Fibroblast of peridontal ligament (primary cell): ENCODE results near the gene RNF19B.

ENCODE experiments used
- DNase-seq: peaks from one replicate; pipeline ENCODE4 v3.0.0-alpha.2; 2010; ENCODE audit errors: extremely low read depth

RNF19B gene

GRCh38 chr1:32900956-32901822 is 63.4 kb downstream of the RNF19B start, which contains the start of gene TMEM54:
TSS of gene TMEM54 (minus strand) at chr1:32901389. CDS start at chr1:32901238, 151 bp downstream.
- DNase-seq, result no peak

DNA sequence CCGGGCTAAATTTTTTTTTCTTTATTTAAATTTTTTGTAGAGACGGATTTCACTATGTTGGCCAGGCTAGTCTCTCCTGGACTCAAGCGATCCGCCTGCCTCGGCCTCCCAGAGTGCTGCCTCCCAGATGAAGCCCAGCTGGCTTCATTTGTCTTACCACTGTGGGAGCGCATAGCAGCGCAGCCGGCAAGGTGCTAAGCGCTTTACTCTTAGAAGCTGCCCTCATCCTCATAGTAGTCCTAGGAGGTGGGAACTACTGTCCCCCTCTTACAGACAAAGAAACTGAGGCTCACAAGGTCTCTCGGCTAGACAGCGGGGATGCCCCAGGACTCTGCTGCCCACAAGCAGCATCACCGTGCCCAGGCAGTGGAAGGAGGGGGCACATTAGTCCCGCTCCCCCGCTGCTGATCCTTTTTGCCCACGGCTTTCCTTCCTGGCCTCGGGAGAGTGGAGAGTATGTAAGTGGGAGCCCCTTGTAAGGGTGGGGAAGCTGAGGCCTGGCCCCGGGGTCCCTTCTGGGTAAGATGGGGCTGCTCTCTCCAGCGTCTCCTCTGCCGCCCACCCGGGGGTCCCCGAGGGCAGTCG is 64.1 kb downstream of the RNF19B start:
- DNase-seq, result no peak

DNA sequence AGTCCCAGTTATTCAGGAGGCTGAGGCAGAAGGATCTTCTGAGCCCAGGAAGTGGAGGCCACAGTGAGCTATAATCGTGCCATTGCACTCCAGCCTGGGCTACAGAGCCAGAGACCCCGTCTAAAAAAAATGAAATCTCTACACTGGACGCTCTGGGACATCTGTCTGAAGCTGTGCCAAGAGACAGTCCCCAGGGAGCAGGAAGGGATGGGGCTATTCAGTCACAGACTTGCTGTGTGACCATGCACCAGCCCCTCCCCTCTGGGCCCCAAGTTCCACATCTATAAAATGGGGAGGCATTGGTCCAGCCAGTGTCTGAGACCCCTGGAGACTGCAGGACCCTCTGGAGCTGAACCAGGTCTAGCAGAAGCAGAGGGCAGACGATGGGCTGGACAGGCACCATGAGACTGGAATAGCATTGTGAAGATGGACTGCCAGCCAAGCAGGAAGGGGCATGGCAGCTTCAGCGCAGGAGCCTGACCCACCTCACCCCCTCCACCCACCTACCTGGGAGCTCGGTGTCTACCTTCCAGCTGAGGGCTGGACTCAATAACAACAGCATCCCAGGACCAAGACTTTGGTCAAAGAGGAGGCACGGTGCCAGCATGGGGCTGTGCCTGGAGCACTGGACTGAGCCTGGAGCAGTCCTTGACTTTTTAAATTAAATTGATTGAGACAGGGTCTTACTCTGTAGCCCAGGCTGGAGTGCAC is 64.9 kb downstream of the RNF19B start:
- no peak for DNase-seq

DNA sequence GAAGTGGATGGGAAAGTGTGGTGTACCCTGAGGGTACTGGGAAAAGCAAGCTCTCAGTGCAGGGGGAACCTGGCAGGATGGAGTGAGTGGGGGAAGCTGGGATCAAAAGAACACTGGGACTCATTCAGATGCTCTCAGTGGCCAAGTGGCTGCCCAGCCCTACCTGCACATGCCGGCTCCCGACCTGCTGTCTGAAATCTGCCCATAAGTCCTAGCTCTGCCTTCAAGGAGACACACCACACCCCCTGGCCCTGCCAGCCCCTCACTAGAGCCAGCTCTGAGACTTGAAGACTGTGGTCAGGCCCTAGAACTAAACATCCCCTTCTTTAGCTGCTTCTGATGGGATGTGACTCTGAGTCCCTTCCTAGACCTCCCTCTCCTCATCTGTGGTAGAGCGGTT is 65.7 kb downstream of the RNF19B start:
- no peak for DNase-seq

DNA sequence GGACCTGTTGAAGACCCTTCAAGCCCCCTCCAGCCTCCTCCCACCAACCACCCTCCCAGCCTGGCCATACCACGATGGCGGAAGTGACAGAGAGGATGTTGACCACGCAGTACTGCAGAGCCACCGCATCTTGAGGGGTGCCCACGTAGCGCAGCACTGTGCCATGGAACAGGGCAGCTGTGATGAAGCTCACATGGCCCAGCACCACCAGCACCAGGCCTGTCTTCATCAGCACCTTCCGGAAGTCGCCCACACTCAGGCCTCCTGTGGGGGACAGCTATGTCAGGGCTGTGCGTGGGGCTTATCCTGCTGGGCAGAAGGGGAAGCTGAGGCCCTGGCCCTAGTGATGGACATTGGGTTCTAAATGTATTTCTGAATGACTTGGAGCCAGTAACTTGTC is 66.6 kb downstream of the RNF19B start:
- no peak for DNase-seq

DNA sequence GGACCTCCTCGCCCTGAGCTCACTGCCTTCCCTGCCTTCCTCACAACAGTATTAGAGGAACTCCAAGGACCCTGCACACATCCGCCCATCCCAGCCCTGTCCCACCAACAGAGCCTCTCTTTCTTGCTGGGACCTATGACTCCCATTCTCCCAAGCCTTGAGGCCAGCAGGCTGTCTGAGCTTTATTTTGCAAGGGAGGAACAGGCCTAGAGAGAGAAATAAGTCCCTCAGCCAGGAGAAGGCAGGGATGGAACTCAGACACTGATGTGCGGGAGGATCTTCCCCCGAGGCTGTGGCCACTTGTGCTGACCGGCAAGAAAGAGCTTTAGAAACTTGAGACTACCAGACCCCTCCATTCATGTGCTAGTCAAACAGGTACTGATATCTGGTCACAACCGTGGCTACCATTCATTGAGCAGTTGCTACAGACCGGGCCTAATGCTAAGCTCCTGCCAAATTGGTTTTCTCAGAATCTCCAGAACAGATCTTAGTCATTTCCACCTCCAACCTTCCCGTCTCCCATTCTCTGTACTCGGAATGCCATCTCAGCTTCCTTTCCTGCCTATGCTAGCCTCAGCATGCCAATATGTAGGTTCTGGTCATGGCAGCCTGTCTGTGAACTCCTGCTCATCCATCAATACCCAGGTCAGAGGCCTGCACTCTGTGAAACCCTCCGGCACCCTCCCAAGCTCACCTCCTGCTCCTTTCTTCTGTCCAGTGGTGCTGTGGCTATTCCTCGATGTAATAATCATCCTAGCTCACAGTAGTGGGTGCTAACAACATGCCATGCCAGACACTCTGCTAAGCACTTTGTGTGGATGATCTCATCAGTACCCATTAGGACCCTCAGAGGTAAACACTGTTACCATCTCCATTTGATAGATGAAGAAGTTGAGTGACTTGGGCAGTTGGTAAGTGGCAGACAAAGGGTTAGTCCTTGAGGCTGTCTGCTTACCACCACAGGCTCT is 67.2 kb downstream of the RNF19B start:
- DNase-seq, result no peak

GRCh38 chr1:32896451-32896850 is 68.2 kb downstream of the RNF19B start:
- DNase-seq, result no peak

DNA sequence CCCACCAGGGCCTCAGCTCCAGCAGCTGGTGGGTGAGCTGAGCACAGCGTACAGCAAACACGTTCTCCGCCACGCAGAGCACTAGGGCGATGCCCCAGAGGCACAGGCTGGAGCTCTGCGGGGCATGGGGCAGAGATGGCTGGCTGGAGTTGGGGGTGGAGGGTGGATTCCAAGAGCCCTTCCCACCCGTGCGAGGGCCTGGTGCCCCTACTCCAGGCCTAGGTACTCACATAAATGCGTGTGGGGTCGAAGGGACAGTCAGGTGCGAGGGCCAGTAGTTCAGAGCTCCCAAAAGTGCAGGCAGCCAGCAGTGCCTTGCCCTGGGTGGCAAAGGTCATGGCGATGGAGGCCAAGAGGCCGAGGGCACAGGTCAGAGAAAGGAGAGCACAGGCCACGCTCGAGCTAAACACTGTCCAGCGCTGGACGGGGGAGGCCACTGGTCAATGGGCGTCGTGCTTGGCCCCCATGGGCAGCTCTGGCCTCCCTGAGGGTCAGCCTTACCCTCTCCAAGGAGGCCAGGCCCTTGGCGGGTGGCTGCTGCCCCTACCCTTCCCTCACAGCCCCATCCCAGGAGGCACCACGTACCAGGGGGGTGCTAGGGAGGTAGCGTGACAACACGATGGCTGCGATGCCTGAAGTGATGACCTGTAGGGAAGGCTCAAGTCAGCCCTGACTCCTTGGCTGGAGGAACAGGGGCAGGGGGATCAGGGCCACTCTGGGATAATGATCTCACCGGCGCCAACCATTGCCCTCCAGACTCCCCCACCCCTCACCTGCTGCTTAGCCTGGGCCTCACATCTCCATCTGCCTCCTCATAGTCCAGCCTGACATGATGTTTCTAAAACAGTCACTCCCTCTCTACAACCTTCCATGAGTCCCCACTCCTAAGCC is 69.0 kb downstream of the RNF19B start:
- no peak for DNase-seq

GRCh38 chr1:32894681-32895080 is 69.9 kb downstream of the RNF19B start:
- DNase-seq, result no peak

DNA sequence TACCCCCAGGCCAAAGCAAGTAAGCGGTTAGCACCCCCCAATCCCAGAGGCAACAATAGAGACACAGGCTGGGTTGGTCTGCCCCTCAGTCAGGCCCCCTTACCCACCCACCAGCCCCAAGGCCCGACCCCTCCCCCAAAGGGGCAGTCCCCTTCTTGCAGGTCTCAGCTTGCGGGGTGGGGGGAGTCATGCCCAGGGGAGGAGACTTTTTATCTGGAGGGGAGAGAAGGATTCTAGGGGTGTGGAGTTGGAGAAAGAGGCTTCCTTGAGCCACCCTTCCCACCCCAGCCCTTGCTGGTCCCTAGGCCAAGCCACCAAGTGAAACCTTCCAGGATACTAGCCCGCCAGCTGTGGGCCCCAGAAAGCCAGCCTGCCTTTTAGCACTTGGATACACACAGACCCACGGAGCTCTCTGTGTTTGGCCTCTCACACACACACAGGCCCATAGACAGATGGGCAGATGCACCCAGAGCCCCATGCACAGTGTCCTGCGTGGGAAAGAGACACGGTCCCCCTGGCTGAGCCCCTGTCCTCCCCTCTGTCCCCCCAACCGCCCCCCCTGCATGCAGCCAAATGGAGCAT is 70.5 kb downstream of the RNF19B start:
- no peak for DNase-seq

DNA sequence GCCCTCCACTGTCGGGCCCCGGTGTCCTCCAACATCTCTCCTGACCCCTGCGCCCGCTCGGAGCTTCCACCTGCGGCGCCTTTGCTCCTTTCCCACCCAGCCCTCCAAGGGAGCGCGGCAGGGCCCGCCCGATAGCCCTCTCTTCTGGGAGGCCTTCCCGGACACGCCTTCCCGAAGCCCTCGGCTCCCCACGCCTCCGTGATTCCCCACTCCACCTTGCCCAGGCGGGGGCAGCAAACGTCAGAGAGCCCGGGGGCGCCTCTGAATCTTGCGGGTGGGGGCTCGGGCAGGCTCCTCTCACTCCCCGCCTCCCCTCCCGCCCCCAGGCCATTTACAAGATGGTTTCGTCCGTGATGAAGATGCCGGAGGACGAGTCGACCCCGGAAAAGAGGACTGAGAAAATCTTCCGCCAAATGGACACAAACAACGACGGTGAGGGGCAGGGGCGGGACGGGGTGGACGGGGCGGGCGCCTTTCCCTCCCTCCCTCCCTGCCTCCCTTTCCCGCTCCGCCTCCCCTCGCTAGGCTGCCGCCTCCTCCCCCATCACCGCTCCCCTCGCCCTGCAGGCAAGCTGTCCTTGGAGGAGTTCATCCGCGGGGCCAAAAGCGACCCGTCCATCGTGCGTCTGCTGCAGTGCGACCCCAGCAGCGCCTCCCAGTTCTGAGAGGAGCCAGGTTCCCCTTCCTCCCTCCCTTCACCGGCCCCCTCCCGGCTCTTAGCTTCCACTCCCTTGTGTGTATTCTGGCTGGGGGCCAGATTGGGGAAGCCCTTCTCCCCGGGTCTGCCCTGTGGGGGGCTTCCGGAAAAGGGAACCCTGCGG is 71.2 kb downstream of the RNF19B start:
- no peak for DNase-seq

DNA sequence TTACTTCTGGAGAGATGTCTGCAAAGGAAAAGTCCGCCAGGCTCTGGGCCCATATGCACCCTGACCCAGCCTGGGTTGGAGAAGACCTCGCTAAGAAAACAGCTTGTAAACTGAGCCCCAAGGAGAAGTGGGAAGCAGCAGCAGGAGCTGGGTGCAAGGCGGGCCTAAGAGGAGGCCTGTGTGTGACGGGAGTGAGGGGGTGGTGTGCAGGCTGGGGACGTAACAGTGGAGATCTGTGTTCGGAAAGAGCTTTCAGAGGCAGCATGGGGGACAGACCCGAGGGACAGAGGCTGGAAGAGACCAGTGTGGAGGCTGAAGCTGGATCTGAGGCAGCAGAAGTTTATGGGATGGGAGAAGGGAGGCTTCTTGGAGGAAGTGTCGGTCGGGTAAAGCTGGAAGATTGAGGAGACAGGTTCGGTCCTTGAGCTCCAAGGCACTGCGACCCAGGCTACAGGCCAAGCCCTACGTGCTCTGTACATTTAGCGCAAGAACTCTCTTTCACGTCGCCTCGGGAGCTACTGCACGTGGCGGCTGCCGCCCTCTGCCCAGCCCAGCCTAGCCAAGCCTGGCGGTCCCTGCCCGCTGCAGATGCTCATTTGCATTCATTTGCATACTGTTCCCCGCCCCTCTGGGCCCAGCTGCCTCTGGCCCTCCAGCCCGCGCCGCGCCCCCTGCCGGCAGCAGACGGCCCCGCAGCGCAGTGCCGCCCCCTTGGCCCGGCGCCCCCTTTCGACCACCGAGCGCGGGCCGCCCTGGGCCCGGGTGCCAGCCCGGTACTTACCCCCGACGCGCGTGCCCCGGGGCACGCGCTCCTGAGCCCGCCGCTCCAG is 72.0 kb downstream of the RNF19B start:
- no peak for DNase-seq

GRCh38 chr1:32891630-32892029 is 73.0 kb downstream of the RNF19B start:
- DNase-seq, result no peak

DNA sequence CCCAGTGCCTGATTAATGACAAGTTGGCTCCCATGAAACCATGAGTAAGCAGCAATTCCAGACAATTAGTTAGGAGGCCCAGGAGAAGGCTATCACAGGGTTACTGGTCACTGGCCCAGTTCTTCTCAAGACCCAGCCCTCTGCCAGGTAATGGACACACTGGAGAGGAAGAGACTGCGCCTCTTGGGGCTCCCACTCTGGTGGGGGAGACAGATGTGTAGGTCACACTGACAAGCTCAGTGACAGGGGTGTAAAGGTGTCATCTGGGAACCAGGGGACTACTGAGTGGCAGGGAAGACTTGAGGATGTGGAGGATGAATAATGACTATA is 73.4 kb downstream of the RNF19B start:
- DNase-seq, result no peak

GRCh38 chr1:32890516-32891240 is 73.9 kb downstream of the RNF19B start:
- DNase-seq, result no peak

DNA sequence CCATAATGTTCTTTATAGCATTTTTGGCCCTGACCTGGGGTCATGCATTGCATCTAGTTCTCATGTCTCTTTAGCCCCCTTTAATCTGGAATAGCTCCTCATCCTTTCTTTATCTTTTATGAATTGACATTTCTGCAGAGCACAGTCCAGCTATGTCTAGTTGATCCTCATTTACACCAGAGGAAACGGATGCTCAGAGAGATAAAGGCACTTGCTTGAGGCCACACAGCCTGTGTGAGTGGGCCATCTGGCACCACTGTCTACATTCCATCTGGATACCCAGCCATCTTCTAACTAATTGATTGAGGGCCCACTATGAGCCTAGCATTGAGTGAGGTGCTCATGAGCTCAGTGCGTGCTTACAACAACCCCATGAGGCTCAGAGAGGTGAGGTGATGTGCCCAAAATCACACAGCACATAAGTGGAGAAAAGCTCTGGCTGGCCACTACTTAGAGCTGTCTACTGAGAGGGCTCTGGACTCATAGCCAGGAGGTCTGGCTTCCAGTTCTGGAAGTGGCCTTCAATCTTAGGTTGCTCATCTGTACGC is 74.8 kb downstream of the RNF19B start:
- DNase-seq, result no peak

DNA sequence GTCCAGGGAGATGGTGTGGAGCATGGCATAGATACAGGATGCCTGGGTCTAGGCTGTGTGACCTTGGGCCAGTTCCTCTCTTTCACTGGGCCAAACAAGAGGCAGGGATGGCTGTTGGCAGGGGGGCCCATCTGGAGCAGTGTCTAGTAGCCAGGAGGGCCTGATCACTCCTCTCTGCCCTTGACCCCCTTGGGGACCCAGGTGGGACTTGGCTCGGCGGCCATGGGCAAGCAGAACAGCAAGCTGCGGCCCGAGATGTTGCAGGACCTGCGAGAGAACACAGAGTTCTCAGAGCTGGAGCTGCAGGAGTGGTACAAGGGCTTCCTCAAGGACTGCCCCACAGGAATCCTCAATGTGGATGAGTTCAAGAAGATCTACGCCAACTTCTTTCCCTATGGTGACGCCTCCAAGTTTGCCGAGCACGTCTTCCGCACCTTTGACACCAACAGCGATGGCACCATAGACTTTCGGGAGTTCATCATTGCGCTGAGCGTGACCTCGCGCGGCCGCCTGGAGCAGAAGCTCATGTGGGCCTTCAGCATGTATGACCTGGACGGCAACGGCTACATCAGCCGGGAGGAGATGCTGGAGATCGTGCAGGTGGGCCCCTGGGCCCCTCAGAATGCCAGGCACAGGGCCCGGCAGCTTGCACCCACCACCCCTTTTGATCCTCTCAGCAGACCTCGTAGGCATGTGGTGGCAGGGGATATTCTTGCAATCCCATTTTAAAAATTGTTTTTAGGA is 75.8 kb downstream of the RNF19B start:
- DNase-seq, result no peak
